Hepatocyte (in vitro differentiated cells): ENCODE measurements around the gene CNOT10. TPM values are rescaled to one million over a fixed set of nuclear protein-coding genes. Genes with fewer than 3 reads are reported as not detected.
"Not testable (repeated sequence)": the region's sequence is repeated elsewhere in the genome, so short reads cannot be mapped to it uniquely, and the experiment has no call there.

Experiments
- DNase-seq: peaks from one replicate; pipeline ENCODE4 v3.0.0-alpha.2; 2016; ENCODE audit warnings: low spot score
- H2AFZ ChIP-seq: fragments of 200-600 bp; sonication (generic); 2 replicates; pipeline ENCODE4 v1.6.0; 2016; ENCODE audit warnings: antibody characterized with exemption, mild to moderate bottlenecking
- H3K27ac ChIP-seq: fragments of 200-600 bp; sonication (generic); 2 replicates; pipeline ENCODE4 v1.5.1; 2016; ENCODE audit warnings: mild to moderate bottlenecking
- H3K27me3 ChIP-seq: fragments of 200-600 bp; sonication (generic); 2 replicates; pipeline ENCODE4 v1.6.1; 2016
- H3K36me3 ChIP-seq: fragments of 200-600 bp; sonication (generic); replicated peaks from 2 replicates; pipeline ENCODE4 v1.5.1; 2016; ENCODE audit warnings: low read depth; ENCODE audit not compliant: insufficient read depth
- H3K4me1 ChIP-seq: fragments of 200-600 bp; sonication (generic); 2 replicates; pipeline ENCODE4 v1.5.1; 2016; ENCODE audit warnings: mild to moderate bottlenecking, moderate library complexity; ENCODE audit not compliant: insufficient read depth
- H3K4me2 ChIP-seq: fragments of 200-600 bp; sonication (generic); 2 replicates; pipeline ENCODE4 v1.6.0; 2016
- H3K4me3 ChIP-seq: fragments of 200-600 bp; sonication (generic); 2 replicates; pipeline ENCODE4 v1.5.1; 2016; ENCODE audit warnings: mild to moderate bottlenecking
- H3K79me2 ChIP-seq: fragments of 200-600 bp; sonication (generic); 2 replicates; pipeline ENCODE4 v1.6.0; 2017; ENCODE audit warnings: mild to moderate bottlenecking
- H3K9me2 ChIP-seq: fragments of 200-600 bp; sonication (generic); replicated peaks from 2 replicates; pipeline ENCODE4 v1.6.0; 2017; ENCODE audit warnings: mild to moderate bottlenecking; ENCODE audit not compliant: insufficient read depth
- H3K9me3 ChIP-seq: fragments of 200-600 bp; sonication (generic); 2 replicates; pipeline ENCODE4 v1.5.1; 2016; ENCODE audit warnings: low read depth, mild to moderate bottlenecking
- H4K20me1 ChIP-seq: fragments of 200-600 bp; sonication (generic); 2 replicates; pipeline ENCODE4 v1.6.0; 2016; ENCODE audit warnings: mild to moderate bottlenecking; ENCODE audit not compliant: insufficient read depth, poor library complexity, severe bottlenecking
- CTCF ChIP-seq: fragments of 200-600 bp; sonication (generic); IDR thresholded peaks from 2 replicates; pipeline ENCODE4 v1.5.1; 2016; ENCODE audit warnings: antibody characterized with exemption, mild to moderate bottlenecking; ENCODE audit not compliant: poor library complexity
- EZH2 ChIP-seq: fragments of 200-600 bp; sonication (generic); IDR thresholded peaks from 2 replicates; pipeline ENCODE4 v1.6.1; 2016; ENCODE audit warnings: antibody characterized with exemption, mild to moderate bottlenecking, borderline replicate concordance
- EZH2phosphoT487 ChIP-seq: fragments of 200-600 bp; sonication (generic); IDR thresholded peaks from one replicate; pipeline ENCODE4 v1.6.1; 2018; ENCODE audit warnings: antibody characterized with exemption, mild to moderate bottlenecking, low read depth, moderate library complexity; ENCODE audit not compliant: unreplicated experiment, severe bottlenecking
- WGBS: methylation state at CpG from one replicate; pipeline ENCODE4 v1.1.6; 2016; ENCODE audit warnings: low lambda C conversion rate; ENCODE audit errors: missing lambda C conversion rate; 5-methylcytosine and 5-hydroxymethylcytosine counted together
- polyA plus RNA-seq: library from polyadenylated mRNA; unstranded; fragments of >200 nt; fragmentation: Nextera tagmentation; extraction: Ambion mirVana; gene quantifications from 2 replicates; pipeline ENCODE4 v1.2.1, GENCODE V29; 2016
- total RNA-seq: library from RNA; depleted of rRNA; stranded (reverse); fragments of >200 nt; gene quantifications from 2 replicates; pipeline ENCODE4 v1.2.3, GENCODE V29; 2014

CNOT10 gene
- total and polyA plus RNA-seq, 2 experiments from 2014 or later: 14.7 to 31.9 TPM

- TF ChIP-seq EZH2phosphoT487 (no peak), CTCF (no peak), EZH2 (no peak)
- Histone ChIP-seq H3K27ac (no peak overlapping the region), H4K20me1 (no peaks in the 10 kb centered on the region), H3K4me1 (peaks cover 2% of the 10 kb centered on the region), H3K27me3 (no peaks in the 10 kb centered on the region), H3K4me3 (no peak overlapping the region), H3K36me3 (no peaks in the 10 kb centered on the region), H3K4me2 (no peak overlapping the region), H2AFZ (no peak overlapping the region), H3K79me2 (no peaks in the 10 kb centered on the region), H3K9me3 (no peaks in the 10 kb centered on the region), H3K9me2 (no peaks in the 10 kb centered on the region)
- DNase-seq: no peak
- 90% methylated on average over 3 of the region's 3 CpGs for WGBS
Observed at GRCh38 chr3:32667072-32667582, 17.9 kb upstream of the CNOT10 start.

- H4K20me1 ChIP-seq, H3K79me2 ChIP-seq, H3K9me3 ChIP-seq, H3K27ac ChIP-seq, H3K4me3 ChIP-seq, H3K4me2 ChIP-seq, H3K9me2 ChIP-seq, H3K27me3 ChIP-seq, H2AFZ ChIP-seq, DNase-seq, H3K4me1 ChIP-seq, H3K36me3 ChIP-seq: not testable (repeated sequence)
- WGBS: 90% methylated on average over 6 of the region's 6 CpGs
Observed at GRCh38 chr3:32669226-32669625, 15.8 kb upstream of the CNOT10 start.

GRCh38 chr3:32673730-32674129, 11.3 kb upstream of the CNOT10 start:
- H3K36me3 ChIP-seq, H3K4me1 ChIP-seq, H3K4me3 ChIP-seq, DNase-seq, H2AFZ ChIP-seq, H4K20me1 ChIP-seq, H3K79me2 ChIP-seq, H3K9me2 ChIP-seq, H3K27ac ChIP-seq, H3K4me2 ChIP-seq, H3K9me3 ChIP-seq, H3K27me3 ChIP-seq: not testable (repeated sequence)
- WGBS: 88% methylated on average over 3 of the region's 3 CpGs

GRCh38 chr3:32675164-32675563, 9.8 kb upstream of the CNOT10 start:
- no peak for TF ChIP-seq EZH2
- no peak for TF ChIP-seq CTCF
- TF ChIP-seq EZH2phosphoT487: no peak
- Histone ChIP-seq H2AFZ (no peak overlapping the region), H3K9me2 (no peaks in the 10 kb centered on the region), H4K20me1 (no peaks in the 10 kb centered on the region), H3K36me3 (no peaks in the 10 kb centered on the region), H3K27ac (no peak overlapping the region), H3K9me3 (no peaks in the 10 kb centered on the region), H3K4me3 (no peak overlapping the region), H3K27me3 (no peaks in the 10 kb centered on the region), H3K4me1 (no peaks in the 10 kb centered on the region), H3K4me2 (no peak overlapping the region), H3K79me2 (no peaks in the 10 kb centered on the region)
- WGBS: 88% methylated on average over 2 of the region's 2 CpGs
- no peak for DNase-seq
